Activated CD4-positive, alpha-beta T cell treated with anti-CD3 and anti-CD28 coated beads for 36 hours (primary cell): ENCODE data around the gene MRPL11. TPM values are rescaled to one million over a fixed set of nuclear protein-coding genes. Genes with fewer than 3 reads are reported as not detected.
A peak's percentile ranks its signal among the peaks of the same experiment; 100 is the strongest.

Source experiments
- ATAC-seq: fragments of 200-7000 bp; cut with Tn5 transposase; one replicate; pipeline ENCODE4 v1.10.0; 2021; ENCODE audit warnings: mild to moderate bottlenecking, moderate library complexity
- CTCF ChIA-PET: fragments of 350-600 bp; sonication (Branson Sonifier 250); formaldehyde crosslinking; loops from one replicate; lab custom pipeline; 2021; ENCODE audit warnings: antibody characterized with exemption; lab: Charles Lee
- POLR2A ChIA-PET: fragments of 350-600 bp; sonication (Branson Sonifier 250); formaldehyde crosslinking; loops from one replicate; lab custom pipeline; 2021; ENCODE audit warnings: antibody characterized with exemption, inconsistent platforms; lab: Charles Lee
- DNase-seq: peaks from one replicate; pipeline ENCODE4 v3.0.0-alpha.2; 2020
- H3K27ac Mint-ChIP-seq: one replicate; pipeline ENCODE4 v1.8.0; 2021; ENCODE audit warnings: mixed read lengths
- H3K27me3 Mint-ChIP-seq: one replicate; pipeline ENCODE4 v1.8.0; 2021; ENCODE audit warnings: mixed read lengths
- H3K36me3 Mint-ChIP-seq: one replicate; pipeline ENCODE4 v1.8.0; 2021; ENCODE audit warnings: low read depth, mixed read lengths
- H3K4me1 Mint-ChIP-seq: one replicate; pipeline ENCODE4 v1.8.0; 2021; ENCODE audit warnings: mixed read lengths
- H3K4me3 Mint-ChIP-seq: one replicate; pipeline ENCODE4 v1.8.0; 2021; ENCODE audit warnings: mild to moderate bottlenecking, moderate library complexity, mixed read lengths
- H3K9me3 Mint-ChIP-seq: one replicate; pipeline ENCODE4 v1.8.0; 2021; ENCODE audit warnings: low read depth, mixed read lengths
- intact Hi-C, 2 experiments: fragments of 100-400 bp; cut with DNase I in 1 of 2; cut with micrococcal nuclease in 1 of 2; formaldehyde crosslinking; loops; one replicate each; pipeline versions ENCODE4 v1.14.2 to v1.15.1; 2022 to 2024; cut with DNase I, micrococcal nuclease
- total RNA-seq, 2 experiments: library from RNA; stranded (reverse); gene quantifications; one replicate each; pipeline ENCODE4 v1.2.3, GENCODE V29; 2021

Gene MRPL11
- total RNA-seq, 2 experiments from 2014 or later = 115 to 120 TPM

GRCh38 chr11:66475349-66476172, 36.9 kb upstream of the MRPL11 start:
- ATAC-seq = no peak
- H3K36me3 Mint-ChIP-seq = no peaks in the 10 kb centered on the region

GRCh38 chr11:66473608-66474515, 35.2 kb upstream of the MRPL11 start:
- Mint-ChIP-seq H3K27me3 (no peaks in the 10 kb centered on the region), H3K9me3 (no peaks in the 10 kb centered on the region), H3K27ac (no peak overlapping the region), H3K4me3 (no peak overlapping the region), H3K36me3 (peaks cover 4% of the 10 kb centered on the region), H3K4me1 (peaks cover 8% of the 10 kb centered on the region)
- POLR2A ChIA-PET = no interaction called here
- no peak for DNase-seq
- CTCF ChIA-PET = interaction anchor here (0.7 kb wide), 1 partner anchor 723 kb away, joined by 3 read pairs; no protein-coding TSS in a partner anchor
- no peak for ATAC-seq
- intact Hi-C loops = no loop called here

More at GRCh38 chr11:66475349-66476172, 36.9 kb upstream of the MRPL11 start:
- Mint-ChIP-seq H3K4me1 (peaks cover 6% of the 10 kb centered on the region), H3K27me3 (no peaks in the 10 kb centered on the region), H3K9me3 (no peaks in the 10 kb centered on the region), H3K4me3 (no peak overlapping the region), H3K27ac (no peak overlapping the region)
- intact Hi-C loops = no loop called here
- DNase-seq = no peak
- POLR2A ChIA-PET = no interaction called here
- CTCF ChIA-PET = no interaction called here

GRCh38 chr11:66473167-66473566, 34.5 kb upstream of the MRPL11 start:
- intact Hi-C loops = no loop called here
- ATAC-seq (no peak), DNase-seq (no peak)
- CTCF ChIA-PET = interaction anchor here (0.7 kb wide), 1 partner anchor 723 kb away, joined by 3 read pairs; no protein-coding TSS in a partner anchor
- H3K27me3 Mint-ChIP-seq = no peaks in the 10 kb centered on the region
- no peak overlapping the region for H3K4me3 Mint-ChIP-seq
- H3K4me1 Mint-ChIP-seq = peaks cover 9% of the 10 kb centered on the region
- POLR2A ChIA-PET = no interaction called here
- no peaks in the 10 kb centered on the region for H3K9me3 Mint-ChIP-seq
- peaks cover 4% of the 10 kb centered on the region for H3K36me3 Mint-ChIP-seq
- H3K27ac Mint-ChIP-seq = no peak overlapping the region

- CTCF ChIA-PET = interaction anchor here (0.6 to 1.3 kb wide), 2 partner anchors 63 to 504 kb away, joined by 3 read pairs; no protein-coding TSS in a partner anchor
- POLR2A ChIA-PET = no interaction called here
- no peak overlapping the region for H3K27ac Mint-ChIP-seq
- DNase-seq (no peak), ATAC-seq (no peak)
- intact Hi-C loops = no loop called here
- peaks cover 4% of the 10 kb centered on the region for H3K36me3 Mint-ChIP-seq
- no peaks in the 10 kb centered on the region for H3K27me3 Mint-ChIP-seq
- H3K9me3 Mint-ChIP-seq = no peaks in the 10 kb centered on the region
- H3K4me3 Mint-ChIP-seq = no peak overlapping the region
- peaks cover 17% of the 10 kb centered on the region for H3K4me1 Mint-ChIP-seq
These were observed 33.4 kb upstream of the MRPL11 start for GRCh38 chr11:66472054-66472453.

- ChIA-PET POLR2A (no interaction called here), CTCF (interaction anchor here (1.2 to 1.3 kb wide), 2 partner anchors 81 to 85 kb away, joined by 3 to 4 read pairs; no protein-coding TSS in a partner anchor)
- H3K27me3 Mint-ChIP-seq = no peaks in the 10 kb centered on the region
- H3K36me3 Mint-ChIP-seq = peaks cover 4% of the 10 kb centered on the region
- no peak for DNase-seq
- H3K4me3 Mint-ChIP-seq = no peak overlapping the region
- intact Hi-C loops = no loop called here
- no peak for ATAC-seq
- peaks cover 21% of the 10 kb centered on the region for H3K4me1 Mint-ChIP-seq
- no peak overlapping the region for H3K27ac Mint-ChIP-seq
- no peaks in the 10 kb centered on the region for H3K9me3 Mint-ChIP-seq
These were observed 32.5 kb upstream of the MRPL11 start for GRCh38 chr11:66471142-66471541.

GRCh38 chr11:66470015-66470414, 31.4 kb upstream of the MRPL11 start:
- Mint-ChIP-seq H3K4me1 (peaks cover 28% of the 10 kb centered on the region), H3K27me3 (no peaks in the 10 kb centered on the region), H3K36me3 (peaks cover 4% of the 10 kb centered on the region), H3K4me3 (no peak overlapping the region), H3K9me3 (no peaks in the 10 kb centered on the region), H3K27ac (peak overlapping the region; percentile 51)
- DNase-seq (no peak), ATAC-seq (no peak)
- POLR2A ChIA-PET = interaction anchor here (0.8 kb wide), 1 partner anchor 81 kb away, joined by 3 read pairs; no protein-coding TSS in a partner anchor
- intact Hi-C loops = no loop called here
- CTCF ChIA-PET = interaction anchor here (1.2 to 4.9 kb wide), 4 partner anchors 10 to 84 kb away, joined by 3 to 37 read pairs (median 6); partner anchors contain the start of gene DPP3

GRCh38 chr11:66469441-66469840, 30.8 kb upstream of the MRPL11 start:
- H3K4me1 Mint-ChIP-seq = peaks cover 28% of the 10 kb centered on the region
- intact Hi-C loops = loop anchor here in 1 of 2 experiments (5.0 kb wide), 2 partner anchors 488 to 612 kb away; partner anchors contain the start of genes CFL1 and PC
- DNase-seq = no peak
- peaks cover 4% of the 10 kb centered on the region for H3K36me3 Mint-ChIP-seq
- ChIA-PET POLR2A (interaction anchor here (0.9 kb wide), 1 partner anchor 30 kb away, joined by 3 read pairs; the partner anchor contains the start of gene MRPL11), CTCF (interaction anchor here (0.7 to 4.9 kb wide), 4 partner anchors 10 to 39 kb away, joined by 4 to 37 read pairs (median 6); partner anchors contain the start of genes DPP3 and MRPL11)
- no peak overlapping the region for H3K27ac Mint-ChIP-seq
- ATAC-seq = no peak
- H3K27me3 Mint-ChIP-seq = no peaks in the 10 kb centered on the region
- no peaks in the 10 kb centered on the region for H3K9me3 Mint-ChIP-seq
- H3K4me3 Mint-ChIP-seq = no peak overlapping the region

- ChIA-PET POLR2A (interaction anchor here (0.7 to 0.9 kb wide), 2 partner anchors 21 to 30 kb away, joined by 3 read pairs; partner anchors contain the start of gene MRPL11), CTCF (interaction anchor here (0.7 to 4.9 kb wide), 5 partner anchors 9 to 38 kb away, joined by 4 to 37 read pairs (median 4); partner anchors contain the start of genes DPP3 and MRPL11)
- intact Hi-C loops = loop anchor here in 1 of 2 experiments (5.0 kb wide), 2 partner anchors 489 to 611 kb away; partner anchors contain the start of genes CFL1 and PC
- H3K36me3 Mint-ChIP-seq = peaks cover 4% of the 10 kb centered on the region
- ATAC-seq (no peak), DNase-seq (no peak)
- H3K4me1 Mint-ChIP-seq = peaks cover 28% of the 10 kb centered on the region
- H3K4me3 Mint-ChIP-seq = peak overlapping the region; percentile 20
- H3K27me3 Mint-ChIP-seq = no peaks in the 10 kb centered on the region
- H3K27ac Mint-ChIP-seq = no peak overlapping the region
- no peaks in the 10 kb centered on the region for H3K9me3 Mint-ChIP-seq
These were observed 30.0 kb upstream of the MRPL11 start for GRCh38 chr11:66468691-66469090.

GRCh38 chr11:66467756-66468155, 29.1 kb upstream of the MRPL11 start:
- peaks cover 34% of the 10 kb centered on the region for H3K4me1 Mint-ChIP-seq
- CTCF ChIA-PET = interaction anchor here (1.0 to 4.9 kb wide), 3 partner anchors 12 to 81 kb away, joined by 4 to 37 read pairs (median 7); partner anchors contain the start of gene DPP3
- H3K36me3 Mint-ChIP-seq = peaks cover 4% of the 10 kb centered on the region
- POLR2A ChIA-PET = no interaction called here
- peak; percentile 54 for DNase-seq
- peak overlapping the region; percentile 79 for H3K27ac Mint-ChIP-seq
- no peak for ATAC-seq
- no peaks in the 10 kb centered on the region for H3K9me3 Mint-ChIP-seq
- H3K4me3 Mint-ChIP-seq = peak overlapping the region; percentile 85
- no peaks in the 10 kb centered on the region for H3K27me3 Mint-ChIP-seq
- intact Hi-C loops = loop anchor here (2.0 to 5.0 kb wide), 4 partner anchors 29 to 610 kb away; partner anchors contain the start of genes CFL1 (in 1 of the 2), MRPL11 (in 1 of the 2), PC (in 1 of the 2) and RBM4 (in 1 of the 2)

GRCh38 chr11:66467034-66467659, 28.5 kb upstream of the MRPL11 start:
- Mint-ChIP-seq H3K4me3 (peak overlapping the region; percentile 85), H3K9me3 (no peaks in the 10 kb centered on the region), H3K4me1 (peaks cover 38% of the 10 kb centered on the region), H3K27ac (peak overlapping the region; percentile 79), H3K36me3 (peaks cover 4% of the 10 kb centered on the region), H3K27me3 (no peaks in the 10 kb centered on the region)
- ATAC-seq (peak; percentile 46), DNase-seq (peak; percentile 67)
- intact Hi-C loops = loop anchor here (2.0 to 5.0 kb wide), 4 partner anchors 28 to 610 kb away; partner anchors contain the start of genes CFL1 (in 1 of the 2), MRPL11 (in 1 of the 2), PC (in 1 of the 2) and RBM4 (in 1 of the 2)
- ChIA-PET POLR2A (interaction anchor here (0.6 to 1.5 kb wide), 5 partner anchors 12 to 211 kb away, joined by 3 to 14 read pairs (median 3); partner anchors contain the start of genes BBS1, DPP3, MRPL11 and RBM4B), CTCF (interaction anchor here (0.6 to 4.9 kb wide), 6 partner anchors 12 to 578 kb away, joined by 3 to 37 read pairs (median 4); partner anchors contain the start of genes DPP3 and MRPL11)
